ENCODE measurements around the gene CRELD2. TPM values are rescaled to one million over a fixed set of nuclear protein-coding genes. Genes with fewer than 3 reads are reported as not detected.
A peak's percentile ranks its signal among the peaks of the same experiment; 100 is the strongest.

CRELD2 gene
- total and polyA plus RNA-seq, 2 of the 13 experiments (the other 11 are each of a cell fraction or from before 2014, with no cell fraction given): 17.2 to 44.7 TPM

- TF ChIP-seq ZNF431 (CRISPR knock-in tag; IDR thresholded peaks at IDR 0.05; ENCODE audit: borderline replicate concordance, low read depth): no peak
- no peak for TF ChIP-seq BCL6 (CRISPR knock-in tag; IDR thresholded peaks at IDR 0.05)
These were observed 51.5 kb downstream of the CRELD2 start (continued) for GRCh38 chr22:49969751-49970527.

- in situ Hi-C loops (cut with HindIII; ENCODE audit: extremely low pct_ligation_motif_present, low pct_unique_long_range_greater_than_20kb): no loop called here
- BruUV-seq (replicated peaks): TSS peak; percentile 44
- TF ChIP-seq MEIS1 (CRISPR knock-in tag; IDR thresholded peaks at IDR 0.05; ENCODE audit: borderline replicate concordance) (peak; percentile 94), PRPF4 (IDR thresholded peaks at IDR 0.05; ENCODE audit: low read depth, low read length, poor library complexity, severe bottlenecking) (no peak), ATF4 (CRISPR knock-in tag; IDR thresholded peaks at IDR 0.05) (peak in 1 of 2 experiments; percentile 81; a peak in 2 of 4 replicates), ZNF883 (CRISPR knock-in tag; IDR thresholded peaks at IDR 0.05; ENCODE audit: not compliant biosample characterization) (no peak), EEA1 (CRISPR knock-in tag; IDR thresholded peaks at IDR 0.05; ENCODE audit: borderline replicate concordance) (no peak), ZNF543 (CRISPR knock-in tag; IDR thresholded peaks at IDR 0.05) (0 out of 2 replicates have a peak, but pooled peaks have one; percentile 21), NR2F2 (IDR thresholded peaks at IDR 0.05; ENCODE audit: borderline replicate concordance, low read depth) (no peak), ZNF557 (CRISPR knock-in tag; IDR thresholded peaks at IDR 0.05) (0 out of 2 replicates have a peak, but pooled peaks have one; percentile 53), ZNF432 (CRISPR knock-in tag; IDR thresholded peaks at IDR 0.05; ENCODE audit: borderline replicate concordance) (no peak), NFIC (IDR thresholded peaks at IDR 0.05; ENCODE audit: low read length) (no peak), HDAC6 (IDR thresholded peaks at IDR 0.05; ENCODE audit: low read depth, low read length) (no peak), PREB (CRISPR knock-in tag; IDR thresholded peaks at IDR 0.05) (no peak), ZNF839 (CRISPR knock-in tag; IDR thresholded peaks at IDR 0.05; ENCODE audit: borderline replicate concordance) (no peak; the same call in 1 of the 2 replicates), ZNF703 (CRISPR knock-in tag; IDR thresholded peaks at IDR 0.05; ENCODE audit: borderline replicate concordance) (no peak), ZNF235 (CRISPR knock-in tag; IDR thresholded peaks at IDR 0.05; ENCODE audit: borderline replicate concordance) (no peak)
- TF ChIP-seq, protein P1, sequence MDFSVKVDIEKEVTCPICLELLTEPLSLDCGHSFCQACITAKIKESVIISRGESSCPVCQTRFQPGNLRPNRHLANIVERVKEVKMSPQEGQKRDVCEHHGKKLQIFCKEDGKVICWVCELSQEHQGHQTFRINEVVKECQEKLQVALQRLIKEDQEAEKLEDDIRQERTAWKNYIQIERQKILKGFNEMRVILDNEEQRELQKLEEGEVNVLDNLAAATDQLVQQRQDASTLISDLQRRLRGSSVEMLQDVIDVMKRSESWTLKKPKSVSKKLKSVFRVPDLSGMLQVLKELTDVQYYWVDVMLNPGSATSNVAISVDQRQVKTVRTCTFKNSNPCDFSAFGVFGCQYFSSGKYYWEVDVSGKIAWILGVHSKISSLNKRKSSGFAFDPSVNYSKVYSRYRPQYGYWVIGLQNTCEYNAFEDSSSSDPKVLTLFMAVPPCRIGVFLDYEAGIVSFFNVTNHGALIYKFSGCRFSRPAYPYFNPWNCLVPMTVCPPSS (IDR thresholded peaks at IDR 0.05): no peak
These were observed 52.2 kb downstream of the CRELD2 start for GRCh38 chr22:49970528-49971231.

More at GRCh38 chr22:49970528-49971231, 52.2 kb downstream of the CRELD2 start:
- no peaks in the 10 kb centered on the region for H3K27me3 ChIP-seq (ENCODE audit: control insufficient read depth in 1 of 2, insufficient read depth in 2 of 2, low read length in 2 of 2)
- no peaks in the 10 kb centered on the region for H3K9me3 ChIP-seq (ENCODE audit: low read length)
- H3K4me1 ChIP-seq (ENCODE audit: insufficient read depth, low read length): peaks cover 76% of the 10 kb centered on the region
- WGBS (ENCODE audit: low lambda C conversion rate): 5% methylated on average over 10 of the region's 32 CpGs
- H2AFZ ChIP-seq (ENCODE audit: low read length): no peak overlapping the region
- intact Hi-C loops (cut with micrococcal nuclease; ENCODE audit: unreplicated experiment): no loop called here
- ChIA-PET POLR2A (interaction anchor here (0.9 to 16.4 kb wide), 8 partner anchors 8 to 60 kb away, joined by 3 to 722 read pairs (median 15); partner anchors contain the start of genes ALG12, CRELD2 and PIM3), CTCF (ENCODE audit: low intra/inter-chr PET ratio, low total read pairs) (no interaction called here)
- peak overlapping the region; percentile 70 for H3K9ac ChIP-seq (ENCODE audit: insufficient read depth, low read depth, low read length)
- H4K20me1 ChIP-seq (ENCODE audit: insufficient read depth, low read length): no peaks in the 10 kb centered on the region; the same call in 1 of the 2 replicates
- ATAC-seq (peak; percentile 54), FAIRE-seq (peak; percentile 68), DNase-seq (ENCODE audit: low spot score) (peak; percentile 97)
- H3K4me2 ChIP-seq (ENCODE audit: low read depth, low read length): peak overlapping the region; percentile 79
- peak overlapping the region; percentile 57 for H3K27ac ChIP-seq (ENCODE audit: extremely low read length, insufficient read depth, low read length)
- no peaks in the 10 kb centered on the region for H3K79me2 ChIP-seq (ENCODE audit: insufficient read depth, low read length)
- peak overlapping the region; percentile 55 to 71 (median 58); a peak in 5 of 6 replicates for H3K4me3 ChIP-seq (replicated peaks in 1 of 3; ENCODE audit: insufficient read depth in 1 of 3, low read depth in 2 of 3, low read length in 3 of 3)
- H3K36me3 ChIP-seq (replicated peaks in 1 of 2; ENCODE audit: control insufficient read depth in 1 of 2, insufficient read depth in 2 of 2, low read length in 2 of 2): no peaks in the 10 kb centered on the region

All from HepG2 (cell line).